ENCODE measurements around the gene ZNF638.
"Not testable (repeated sequence)": the region's sequence is repeated elsewhere in the genome, so short reads cannot be mapped to it uniquely, and the experiment has no call there.

Gene ZNF638

GRCh38 chr2:71331581-71332434, at the start of gene ZNF638:
Gene ZNF638, plus strand, starts transcription at chr2:71331782. Its CDS starts 17,173 bp downstream, at chr2:71348955.
- DNase-seq, result peak; percentile 87

GRCh38 chr2:71281950-71282349, 49.6 kb upstream of the ZNF638 start:
- DNase-seq, result no peak

DNA sequence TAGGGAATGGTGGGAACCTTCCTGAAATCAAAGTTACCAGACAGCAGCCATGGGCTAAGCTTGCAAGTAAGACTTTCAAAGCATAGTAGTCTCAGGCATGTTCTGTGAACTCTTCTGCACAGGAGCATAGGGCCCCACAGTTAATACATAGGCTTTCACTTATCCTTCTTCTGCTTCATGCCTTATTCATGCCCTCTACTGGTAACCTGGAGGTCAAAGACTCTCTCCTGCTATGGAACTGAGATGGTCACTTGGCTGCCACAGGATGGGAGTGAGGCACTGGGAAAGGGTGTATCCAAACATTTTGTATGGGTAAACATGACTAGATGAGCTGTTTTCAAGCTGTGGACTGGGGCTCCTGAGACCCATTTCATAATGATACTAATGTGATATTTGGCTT, 49.1 kb upstream of the ZNF638 start:
- no peak for DNase-seq

DNA sequence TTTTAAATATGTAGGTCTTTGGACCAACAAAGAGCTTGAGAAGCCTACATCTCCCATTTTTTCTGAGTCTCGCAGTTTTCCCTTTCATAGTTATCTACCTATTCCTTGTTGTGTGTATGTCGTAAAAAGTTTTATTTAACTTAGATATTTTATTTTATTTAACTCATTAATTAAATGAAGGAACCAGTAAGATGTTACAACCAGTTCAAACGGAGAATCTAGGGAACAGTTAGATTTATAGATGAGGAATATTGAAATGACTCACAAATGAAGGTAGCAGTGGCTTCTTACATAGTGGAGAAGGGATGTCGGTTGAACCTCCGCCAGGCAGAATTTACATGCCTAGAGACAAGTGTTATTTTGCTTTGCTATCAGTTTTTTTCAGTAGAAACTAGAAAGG, 48.5 kb upstream of the ZNF638 start:
- DNase-seq, result no peak

DNA sequence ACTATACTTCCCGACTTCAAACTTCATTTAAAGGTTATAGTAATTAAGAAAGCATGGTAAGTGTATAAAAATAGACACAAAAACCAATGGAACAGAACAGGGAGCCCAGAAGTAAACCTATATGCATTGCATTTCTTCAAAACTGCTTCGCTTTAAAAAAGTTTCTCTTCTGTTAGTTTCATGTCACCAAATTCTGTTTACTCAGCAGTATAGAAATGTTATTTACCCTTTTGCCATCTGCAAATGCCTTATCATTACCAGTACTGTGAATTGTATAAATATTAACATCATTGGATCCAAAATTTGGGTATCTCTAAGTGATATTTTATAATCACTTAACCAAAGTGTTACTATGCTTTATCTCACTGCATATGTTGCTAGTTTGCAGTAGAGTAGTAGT, 45.9 kb upstream of the ZNF638 start:
- DNase-seq, result no peak

DNA sequence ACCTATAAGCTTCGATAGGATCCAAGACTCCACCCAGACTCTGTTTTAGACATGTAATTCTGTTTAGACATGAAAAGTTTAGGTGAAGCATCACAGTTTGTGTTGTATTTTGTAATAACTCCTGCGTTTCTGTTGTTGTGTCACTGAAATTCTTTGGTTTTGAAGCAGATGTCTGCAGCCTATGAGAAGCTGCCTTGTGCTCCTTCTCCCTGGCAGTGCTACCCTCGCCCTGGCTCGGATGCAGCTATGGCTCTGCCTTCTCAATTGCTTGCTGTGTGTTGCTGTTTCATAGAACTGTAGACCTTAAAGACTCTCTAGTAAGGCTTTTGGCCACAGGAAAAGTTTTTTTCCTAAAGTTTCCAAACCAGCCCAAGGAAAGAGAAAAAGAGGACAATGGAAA, 40.2 kb upstream of the ZNF638 start:
- no peak for DNase-seq

- DNase-seq, result no peak
Measured at GRCh38 chr2:71292159-71292558, 39.4 kb upstream of the ZNF638 start.

DNA sequence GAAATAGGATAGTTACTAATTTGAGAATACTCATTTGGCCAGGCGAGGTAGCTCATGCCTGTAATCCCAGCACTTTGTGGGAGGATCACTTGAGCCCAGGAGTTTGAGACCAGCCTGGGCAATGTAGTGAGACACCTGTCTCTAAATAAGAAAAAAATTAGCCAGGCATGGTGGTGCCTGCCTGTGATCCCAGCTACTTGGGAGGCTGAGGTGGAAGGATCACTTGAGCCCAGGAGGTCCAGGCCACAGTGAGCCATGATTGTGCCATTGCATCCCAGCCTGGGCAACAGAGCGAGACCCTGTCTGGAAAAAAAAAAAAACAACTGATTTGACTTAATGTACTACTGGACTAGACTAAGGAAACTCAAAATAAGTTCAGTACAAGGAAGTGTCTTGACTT, 32.7 kb upstream of the ZNF638 start:
- DNase-seq, result no peak

GRCh38 chr2:71299507-71299906, 32.1 kb upstream of the ZNF638 start:
- no peak for DNase-seq

DNA sequence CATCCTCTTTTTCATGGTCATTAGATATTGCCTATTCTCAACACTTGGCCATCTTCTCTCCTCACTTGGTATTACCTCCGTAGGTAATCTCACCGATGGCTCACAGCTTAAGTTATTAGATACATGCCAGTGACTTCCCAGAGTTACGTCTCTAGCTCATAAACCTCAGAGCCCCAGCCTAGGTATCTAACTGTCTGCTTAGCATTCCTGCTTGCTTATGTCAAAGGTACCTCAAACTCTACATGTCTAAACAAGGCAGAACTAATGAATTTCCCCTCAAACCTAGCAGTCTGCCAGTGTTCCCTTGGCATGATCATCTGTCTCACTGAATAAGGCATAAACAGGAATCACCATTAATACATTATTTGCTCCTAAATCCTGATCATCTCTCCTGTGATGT, 27.7 kb upstream of the ZNF638 start:
- no peak for DNase-seq

DNA sequence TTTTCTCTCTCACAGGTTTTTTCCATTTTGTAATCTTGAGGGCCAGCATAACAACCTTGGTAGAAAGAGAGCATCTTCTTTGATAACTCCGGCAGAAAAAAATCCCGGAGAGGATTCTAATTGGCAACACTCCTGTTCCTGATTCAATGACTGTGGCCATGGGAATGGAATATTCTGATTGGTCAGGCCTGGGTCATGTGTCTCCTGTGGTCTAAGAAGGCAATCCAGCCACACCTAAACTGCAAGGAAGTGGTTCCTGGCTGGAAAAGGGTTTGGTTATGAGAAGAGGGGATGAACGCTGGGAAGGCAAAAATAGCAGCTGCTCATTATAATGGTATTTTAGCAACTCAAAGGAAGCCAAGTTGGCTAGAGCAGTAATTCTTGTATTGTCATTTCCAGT, 24.8 kb upstream of the ZNF638 start:
- DNase-seq, result no peak

DNA sequence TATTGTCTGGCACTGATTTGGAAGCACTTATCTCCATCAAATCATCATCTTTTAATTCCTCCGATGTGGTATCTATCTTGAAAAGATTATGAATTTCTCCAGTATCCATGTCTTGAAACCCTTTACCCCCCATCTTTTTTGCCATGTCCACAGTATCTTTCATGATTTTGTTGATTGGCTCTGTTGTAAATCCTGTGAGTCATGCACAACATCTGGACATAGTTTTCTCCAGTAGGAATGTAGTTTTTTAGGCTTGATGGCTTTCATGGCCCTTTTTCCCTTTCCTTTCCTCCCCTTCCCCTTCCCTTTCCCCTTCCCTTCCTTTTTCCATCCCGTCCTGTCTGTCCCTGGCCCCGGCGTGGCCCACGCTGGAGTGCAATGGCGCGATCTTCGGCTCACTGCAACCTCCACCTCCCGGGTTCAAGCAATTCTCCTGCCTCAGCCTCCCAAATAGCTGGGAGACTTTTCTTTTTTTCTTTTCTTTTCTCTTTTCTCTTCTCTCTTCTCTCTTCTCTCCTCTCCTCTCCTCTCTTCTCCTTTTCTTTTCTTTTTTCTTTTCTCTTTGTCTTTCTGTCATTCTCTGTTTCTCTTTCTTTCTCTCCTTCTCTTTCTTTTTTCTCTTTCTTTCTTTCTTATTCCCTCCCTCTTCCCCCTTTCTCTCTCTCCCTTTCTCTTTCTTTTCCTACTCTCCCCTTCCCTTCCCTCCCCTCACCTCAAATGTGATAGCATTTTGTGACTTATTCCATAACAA, 18.4 kb upstream of the ZNF638 start:
- DNase-seq, result no peak

GRCh38 chr2:71317060-71317459, 14.5 kb upstream of the ZNF638 start:
- DNase-seq, result no peak

DNA sequence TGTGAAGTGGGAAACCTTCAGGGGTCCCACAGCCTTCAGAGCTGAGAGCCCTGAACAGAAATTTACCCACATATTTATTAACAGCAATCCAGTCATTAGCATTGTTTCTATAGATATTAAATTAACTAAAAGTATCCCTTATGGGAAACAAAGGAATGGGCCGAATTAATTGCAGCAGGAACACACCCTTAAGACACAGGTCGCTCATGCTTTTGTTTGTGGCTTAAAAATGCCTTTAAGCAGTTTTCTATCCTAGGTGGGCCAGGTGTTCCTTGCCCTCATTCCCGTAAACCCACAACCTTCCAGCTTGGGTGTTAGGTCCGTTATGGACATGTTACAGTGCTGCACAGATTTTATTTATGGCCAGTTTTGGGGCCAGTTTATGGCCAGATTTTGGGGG, 13.7 kb upstream of the ZNF638 start:
- DNase-seq, result not testable (repeated sequence)

GRCh38 chr2:71323386-71323785, 8.2 kb upstream of the ZNF638 start:
- DNase-seq, result no peak

- no peak for DNase-seq
Measured at GRCh38 chr2:71326968-71327367, 4.6 kb upstream of the ZNF638 start.

- DNase-seq, result no peak
Measured at GRCh38 chr2:71327916-71328315, 3.7 kb upstream of the ZNF638 start.

DNA sequence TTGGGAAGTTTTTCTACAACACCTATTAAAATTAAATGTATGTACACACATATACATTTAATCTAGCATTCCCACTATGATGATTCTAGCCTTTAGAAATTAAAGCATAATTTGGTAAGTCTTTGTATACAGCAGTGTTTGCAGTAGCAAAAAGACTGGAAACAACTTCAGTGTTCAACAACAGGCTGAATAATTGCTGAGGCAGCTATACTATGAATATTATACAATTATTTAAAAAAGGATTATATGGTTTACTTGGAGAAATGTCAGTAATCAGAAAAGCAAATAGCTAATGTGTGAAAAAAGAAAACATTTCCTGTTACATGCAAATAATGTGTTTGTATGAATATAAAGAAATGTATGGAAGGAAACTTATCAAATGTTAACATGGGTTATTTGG, 1.4 kb upstream of the ZNF638 start:
- DNase-seq, result no peak

DNA sequence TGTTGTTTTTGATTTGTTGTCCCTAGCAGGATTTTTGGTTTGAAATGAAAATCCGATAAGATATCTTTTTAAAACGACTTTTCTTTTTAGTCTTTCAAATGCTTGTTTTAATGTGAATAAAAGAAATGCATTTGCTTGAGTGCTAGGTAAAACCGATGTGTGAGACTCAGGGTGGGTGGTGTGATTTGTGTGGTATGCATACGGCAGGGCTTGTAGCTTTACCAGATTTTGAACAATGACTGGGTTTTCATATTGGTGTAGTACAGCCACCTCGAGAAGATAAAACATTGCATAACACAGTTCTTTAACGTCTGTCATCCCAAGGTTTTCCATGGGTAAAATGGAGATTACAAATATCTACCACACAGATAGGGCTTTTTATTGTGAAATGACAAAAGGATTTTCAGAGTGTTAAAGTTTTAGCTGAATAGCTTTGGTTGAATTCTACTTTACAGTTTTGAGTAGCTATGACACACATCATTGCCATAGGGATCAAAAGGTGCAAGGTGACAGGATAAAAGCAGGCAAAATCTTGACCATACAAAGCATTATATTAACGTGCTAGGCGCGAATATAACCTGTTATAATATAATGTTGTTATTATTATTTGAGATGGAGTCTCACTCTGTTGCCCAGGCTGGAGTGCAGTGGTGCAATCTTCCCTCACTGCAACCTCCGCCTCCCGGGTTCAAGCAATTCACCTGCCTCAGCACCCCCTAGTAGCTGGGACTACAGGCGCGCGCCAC, 824 bp upstream of the ZNF638 start:
- no peak for DNase-seq

GRCh38 chr2:71331331-71331580, 326 bp upstream of the ZNF638 start:
- DNase-seq, result not testable (repeated sequence)

GRCh38 chr2:71332435-71332796, 834 bp downstream of the ZNF638 start:
- no peak for DNase-seq

GRCh38 chr2:71333619-71334018, 2.0 kb downstream of the ZNF638 start:
- DNase-seq, result no peak

- DNase-seq, result no peak
Measured at GRCh38 chr2:71336384-71336783, 4.8 kb downstream of the ZNF638 start.

- DNase-seq, result no peak
Measured at GRCh38 chr2:71336802-71337201, 5.2 kb downstream of the ZNF638 start.

All from NCI-H510A (cell line).